Superior temporal gyrus (tissue), 1 donor: ENCODE results near the gene ERICH6B.

Experiments used
- DNase-seq: peaks from one replicate; pipeline ENCODE4 v3.0.0-alpha.2; 2016; ENCODE audit errors: extremely low spot score

ERICH6B gene

DNA sequence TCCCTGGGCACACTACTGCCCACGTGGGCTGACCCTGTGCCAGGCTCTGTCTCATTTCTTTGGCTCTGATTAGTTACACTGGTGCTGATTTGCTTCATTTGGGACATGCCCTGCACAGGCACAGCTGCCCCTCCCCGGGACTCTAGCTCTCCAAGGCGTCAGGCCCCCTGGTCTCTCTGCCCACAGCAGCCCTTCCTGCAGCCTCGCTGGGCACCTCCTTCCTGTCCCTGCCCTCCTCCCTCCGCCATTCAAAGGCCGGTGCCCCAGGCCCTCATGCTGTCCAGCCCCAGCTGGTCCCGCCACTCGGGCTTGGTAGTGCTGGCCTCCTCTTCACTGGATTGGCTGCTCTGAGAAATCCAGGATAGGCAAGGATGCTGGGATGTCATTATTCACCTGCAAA is 73.1 kb downstream of the ERICH6B start:
- DNase-seq: no peak

DNA sequence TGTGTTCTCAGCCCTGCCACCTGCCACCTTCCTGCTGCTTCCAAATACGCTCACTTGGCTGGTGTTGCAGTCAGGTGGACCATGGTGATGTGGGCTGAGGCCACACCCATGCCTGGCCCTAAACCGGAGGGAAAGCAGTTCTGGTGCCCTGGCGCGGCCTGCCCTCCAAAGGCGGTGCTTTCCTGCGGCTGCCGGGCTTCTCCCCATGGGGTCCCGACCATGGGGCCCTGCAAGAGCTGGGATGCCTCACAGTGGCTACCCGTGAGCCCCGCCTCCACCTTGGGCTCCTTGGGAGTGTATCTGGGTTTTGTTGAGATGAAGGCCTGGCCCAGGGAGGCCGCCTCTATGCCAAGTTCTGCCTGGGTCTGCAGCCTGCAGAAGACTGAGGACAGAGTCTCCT is 73.7 kb downstream of the ERICH6B start:
- DNase-seq: no peak

DNA sequence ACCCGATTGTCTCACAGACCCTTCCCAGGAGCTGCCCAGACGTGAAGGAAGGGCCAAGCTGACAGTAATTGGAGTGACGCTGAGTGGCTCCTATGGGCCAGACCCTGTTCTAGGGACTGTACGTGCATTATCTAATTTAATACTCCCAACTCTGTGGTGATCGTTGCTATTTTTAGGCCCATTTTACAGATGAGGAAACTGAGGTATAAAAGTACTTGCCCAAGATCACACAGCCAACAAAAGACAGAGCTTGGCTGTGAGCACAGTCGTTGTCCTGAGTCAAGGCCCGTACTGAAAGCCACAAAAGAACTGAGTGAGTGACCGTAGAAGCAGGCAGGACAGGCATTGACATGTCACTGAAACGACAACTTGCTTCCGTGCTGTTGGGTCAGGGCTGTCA is 74.7 kb downstream of the ERICH6B start:
- DNase-seq: no peak

DNA sequence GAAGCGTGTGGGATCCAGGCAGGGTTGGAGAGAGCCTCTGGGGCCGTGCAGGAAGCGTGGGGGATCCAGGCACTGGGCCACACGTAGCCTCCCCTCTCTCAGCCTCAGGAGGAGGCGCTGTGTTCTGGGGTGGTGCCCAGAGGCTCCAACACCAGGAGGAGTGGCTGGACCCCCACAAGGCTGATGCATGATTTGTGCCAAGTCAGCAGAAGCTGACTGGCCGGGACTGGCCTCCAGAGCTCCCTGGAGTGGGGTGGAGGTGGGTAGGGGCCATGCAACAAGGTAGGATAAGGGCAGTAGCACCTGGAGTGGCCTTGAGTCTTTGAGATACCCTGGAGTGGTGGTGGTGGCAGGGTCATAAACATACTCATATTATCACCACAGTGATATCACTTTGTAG is 75.3 kb downstream of the ERICH6B start:
- no peak for DNase-seq

DNA sequence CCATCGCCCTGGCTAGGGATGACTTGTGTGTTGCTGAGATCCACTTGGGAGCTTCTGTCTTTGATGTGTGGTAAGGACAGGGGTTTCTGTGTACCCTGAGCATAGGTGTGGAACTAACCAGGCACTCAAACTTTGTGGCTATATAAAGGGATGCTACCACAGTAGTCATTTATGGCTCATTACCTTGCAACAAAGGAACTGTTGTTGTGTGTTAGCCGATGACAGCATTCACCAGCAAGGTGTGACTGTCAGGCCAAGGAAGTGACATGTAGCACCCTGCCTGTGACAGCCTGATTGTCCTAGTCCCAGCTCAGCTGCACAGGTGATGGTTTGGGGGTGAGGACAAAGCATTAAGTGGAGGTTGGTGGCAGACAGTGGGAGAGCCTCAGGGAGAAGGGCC is 77.2 kb downstream of the ERICH6B start:
- DNase-seq: no peak

DNA sequence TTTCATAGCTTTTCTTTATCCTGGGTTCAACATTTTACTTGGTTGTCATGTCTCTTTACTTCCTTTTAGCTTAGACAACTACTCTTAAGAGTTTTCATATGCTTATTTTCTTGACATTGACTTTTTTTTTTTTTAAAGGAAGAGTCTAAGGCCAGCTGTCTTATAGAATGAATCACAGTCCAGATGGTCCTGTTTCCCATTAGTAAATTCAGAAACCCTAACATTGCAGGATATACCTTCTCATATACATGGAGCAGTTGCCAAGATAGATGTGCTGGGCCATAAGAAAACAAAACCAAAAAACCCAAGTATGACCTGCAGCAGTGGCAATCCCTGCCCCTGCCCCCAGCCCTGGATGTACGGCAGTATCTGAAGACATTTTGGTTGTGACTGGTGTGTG is 78.0 kb downstream of the ERICH6B start:
- no peak for DNase-seq

DNA sequence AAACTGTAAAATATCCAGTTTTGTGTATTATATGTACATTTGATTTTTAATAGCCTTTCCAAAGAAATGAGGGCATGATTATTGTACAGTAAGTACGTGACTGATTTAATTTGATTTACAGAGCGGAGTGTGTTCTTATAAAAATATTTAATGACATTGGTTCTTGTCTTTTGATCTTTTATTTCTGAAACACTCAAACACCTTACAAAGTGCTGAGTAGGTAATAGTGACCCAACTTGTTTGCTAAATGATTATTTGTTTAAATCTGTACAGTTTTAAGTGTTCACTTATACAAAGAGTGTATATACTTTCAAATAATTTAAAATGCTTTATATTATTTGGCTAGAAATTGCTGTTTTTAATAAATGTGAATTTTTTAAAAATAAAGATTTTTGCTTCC is 79.3 kb downstream of the ERICH6B start:
- DNase-seq: no peak

DNA sequence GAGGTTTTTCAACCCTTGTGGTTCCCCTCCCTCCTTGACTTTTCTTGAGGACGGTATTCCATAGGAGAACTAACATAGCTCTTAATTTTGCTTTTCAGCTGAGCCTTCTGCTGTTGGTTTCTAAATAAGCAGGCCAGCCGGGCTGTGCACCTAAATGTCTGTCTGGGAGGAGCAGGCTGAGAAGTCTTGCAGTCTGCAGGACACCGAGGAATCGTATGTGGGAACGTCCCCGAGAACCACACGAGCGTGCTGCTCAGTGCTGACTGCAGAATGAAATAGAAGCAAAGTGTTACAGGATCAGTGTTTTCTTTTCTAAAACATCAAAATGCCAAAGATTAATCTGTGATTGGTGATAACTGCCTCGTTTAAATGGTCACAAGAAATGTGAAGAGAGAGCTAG is 80.9 kb downstream of the ERICH6B start:
- no peak for DNase-seq

DNA sequence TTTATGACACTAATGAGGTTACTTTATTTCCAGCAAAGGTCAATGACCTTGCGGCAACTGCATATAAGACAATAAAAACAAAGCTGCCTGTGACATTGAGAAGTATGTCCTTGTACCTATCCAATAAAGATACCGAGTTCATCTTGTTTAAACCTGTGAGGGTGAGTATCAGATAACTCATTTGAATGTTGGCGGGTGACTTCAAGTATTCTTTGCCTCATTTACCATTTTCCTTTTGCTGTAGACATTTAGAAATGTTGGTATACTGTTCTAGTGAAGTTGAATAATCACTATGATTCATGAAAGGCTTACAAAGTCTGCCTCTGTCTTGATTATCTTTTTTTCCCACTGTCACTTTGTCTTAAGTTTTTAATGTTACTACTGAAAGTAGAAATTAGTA is 85.8 kb downstream of the ERICH6B start:
- DNase-seq: no peak

DNA sequence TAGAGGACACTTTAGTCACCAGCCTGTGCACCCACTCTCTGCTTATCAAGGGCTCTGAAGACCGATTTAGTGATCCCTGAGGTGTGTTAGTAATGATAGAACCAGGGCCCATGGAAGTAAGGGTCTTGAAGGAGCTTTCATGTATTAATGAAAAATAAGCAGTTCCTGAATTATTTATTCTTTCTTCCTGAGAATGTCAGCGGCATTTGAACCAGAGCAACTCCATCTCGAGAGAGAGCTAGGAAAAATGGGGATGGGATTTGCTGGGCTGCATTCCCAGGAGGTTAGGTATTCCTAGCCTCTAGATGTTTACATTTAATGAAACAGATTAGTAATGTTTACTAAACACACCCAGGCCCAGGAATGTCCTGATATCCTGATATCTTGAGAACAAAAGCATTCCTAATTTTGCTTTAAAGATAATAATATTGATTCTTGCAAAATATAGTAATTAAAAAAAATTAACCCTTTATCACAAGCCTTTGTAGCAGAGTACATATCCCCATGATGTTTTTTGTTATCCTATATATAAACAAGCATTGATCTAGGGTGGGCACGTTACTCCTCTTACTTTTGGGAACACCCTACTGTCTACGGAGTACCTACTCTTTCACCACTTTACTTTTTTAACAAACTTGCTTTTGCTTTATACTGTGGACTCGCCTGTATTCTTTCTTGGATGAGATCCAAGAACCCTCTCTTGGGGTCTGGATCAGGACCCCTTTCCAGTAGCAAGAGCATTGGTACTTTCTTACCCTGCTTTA is 87.7 kb downstream of the ERICH6B start:
- no peak for DNase-seq

DNA sequence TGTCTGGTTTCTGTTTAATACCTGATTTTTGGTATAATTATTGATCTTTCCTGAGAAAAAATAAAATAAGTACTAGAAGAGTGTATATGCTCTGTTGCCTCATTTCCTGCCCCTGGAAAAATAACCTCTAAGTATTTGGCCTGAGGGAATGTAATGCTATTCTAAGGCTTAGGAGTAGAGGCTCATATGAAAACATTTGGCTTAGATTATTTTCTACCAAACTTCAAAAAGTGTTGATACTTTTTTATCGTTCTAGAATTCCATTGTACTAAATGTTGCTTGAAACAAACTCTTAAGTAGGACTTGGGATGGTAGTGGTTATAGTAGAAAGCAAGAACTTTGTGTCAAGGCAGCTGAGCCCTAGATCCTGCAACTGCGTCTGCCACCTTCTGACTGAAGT is 93.0 kb downstream of the ERICH6B start:
- no peak for DNase-seq

DNA sequence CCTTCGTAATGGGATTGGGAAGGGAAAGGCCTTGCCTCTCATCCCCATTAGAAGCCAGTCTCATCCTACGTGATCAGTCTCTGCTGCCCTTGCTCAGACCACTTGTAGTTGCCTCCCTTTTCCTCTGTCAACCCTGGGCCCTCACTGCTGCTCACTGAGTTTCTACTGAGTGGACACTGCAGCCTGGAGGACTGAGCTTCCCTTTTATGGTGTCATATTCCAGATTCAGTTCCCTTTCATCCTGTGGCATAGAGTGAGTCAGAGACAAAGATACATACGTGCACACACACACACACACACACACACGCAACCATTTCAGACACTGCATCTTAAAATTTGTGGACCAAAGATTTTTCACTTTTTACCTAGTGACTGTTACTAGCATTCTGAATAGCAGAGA is 94.2 kb downstream of the ERICH6B start:
- no peak for DNase-seq

DNA sequence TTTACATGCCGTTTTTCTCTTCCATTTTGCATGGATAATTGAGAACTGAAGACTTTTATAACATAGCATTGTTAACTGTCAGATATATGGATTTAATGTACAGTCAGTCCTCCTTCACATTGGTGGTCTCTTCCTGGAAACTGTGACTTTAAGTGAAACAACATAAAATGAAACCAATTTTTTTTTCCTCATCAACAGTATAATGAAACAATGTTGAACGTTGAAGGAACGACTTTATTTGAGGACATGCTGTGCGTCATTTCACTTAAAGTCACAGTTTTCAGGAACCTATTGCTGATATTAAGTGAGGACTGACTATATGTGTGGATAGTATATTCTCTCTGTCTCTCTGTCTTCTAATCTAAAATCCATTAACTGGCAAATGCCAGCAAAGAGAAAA is 96.0 kb downstream of the ERICH6B start:
- DNase-seq: no peak

DNA sequence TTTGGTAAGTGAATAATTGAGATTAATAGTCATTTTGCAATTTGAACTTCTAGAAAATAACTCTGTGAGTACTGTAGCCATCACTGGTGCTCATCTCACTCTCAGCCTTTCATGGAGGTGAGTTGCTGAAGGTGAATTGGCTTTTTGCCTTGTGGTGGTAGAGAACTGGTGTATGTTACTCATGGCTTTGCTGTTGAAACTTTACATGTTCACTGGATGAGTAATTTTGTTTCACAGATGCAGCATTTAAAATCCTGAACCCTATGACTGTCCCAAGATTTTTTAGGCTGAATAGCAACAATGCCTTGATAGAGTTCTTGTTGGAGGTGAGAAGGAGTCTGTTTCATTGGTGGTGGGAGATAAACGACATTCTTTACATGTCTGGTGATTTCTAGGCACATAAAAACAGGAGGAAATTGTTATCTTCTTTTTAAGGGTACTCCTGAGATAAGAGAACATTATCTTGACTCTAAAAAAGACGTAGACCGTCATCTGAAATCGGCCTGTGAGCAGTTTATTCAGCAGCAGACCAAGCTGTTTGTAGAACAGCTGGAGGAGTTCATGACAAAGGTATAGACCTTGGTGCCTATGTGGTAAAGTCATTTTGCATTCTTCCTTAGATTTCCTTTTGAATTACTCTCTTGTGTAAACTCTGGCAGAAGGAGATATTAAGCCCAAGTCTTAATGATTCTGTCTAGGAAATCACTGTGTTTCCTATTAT is 96.9 kb downstream of the ERICH6B start:
- DNase-seq: no peak

DNA sequence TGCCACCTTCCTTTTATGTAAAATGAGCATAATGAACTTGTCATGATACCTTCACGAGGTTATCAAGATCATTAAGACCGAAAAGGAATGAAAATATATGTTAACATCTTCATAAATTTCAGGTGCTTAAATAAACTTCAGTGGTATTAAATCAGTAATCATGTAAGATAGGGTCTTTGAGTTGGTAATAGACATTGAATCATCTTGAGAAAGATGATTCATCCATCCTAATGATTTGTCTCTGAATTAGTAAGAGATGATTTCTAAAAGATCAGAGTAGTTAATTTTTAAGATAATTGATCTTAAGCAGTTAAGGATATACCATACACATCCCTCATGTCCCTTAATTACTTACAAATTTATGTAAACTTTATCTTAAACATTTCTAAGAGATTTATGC is 98.8 kb downstream of the ERICH6B start:
- DNase-seq: no peak

DNA sequence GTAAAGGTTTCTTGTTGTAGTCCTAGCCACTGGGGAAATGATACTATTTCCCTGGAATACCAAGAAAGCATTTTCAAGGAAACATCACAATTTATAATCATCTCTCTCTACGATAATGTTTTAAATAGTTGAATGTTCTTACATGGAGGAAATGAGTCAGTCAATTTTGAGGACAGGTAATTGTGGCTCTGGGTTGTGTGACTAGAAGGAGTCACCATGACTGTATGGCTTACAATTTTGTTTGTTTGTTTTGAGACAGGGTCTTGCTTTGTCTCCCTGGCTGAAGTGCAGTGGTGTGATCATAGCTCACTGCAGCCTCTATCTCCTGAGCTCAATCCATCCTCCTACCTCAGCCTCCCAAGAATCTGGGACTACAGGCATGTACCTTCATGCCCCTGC is 103.4 kb downstream of the ERICH6B start:
- no peak for DNase-seq

DNA sequence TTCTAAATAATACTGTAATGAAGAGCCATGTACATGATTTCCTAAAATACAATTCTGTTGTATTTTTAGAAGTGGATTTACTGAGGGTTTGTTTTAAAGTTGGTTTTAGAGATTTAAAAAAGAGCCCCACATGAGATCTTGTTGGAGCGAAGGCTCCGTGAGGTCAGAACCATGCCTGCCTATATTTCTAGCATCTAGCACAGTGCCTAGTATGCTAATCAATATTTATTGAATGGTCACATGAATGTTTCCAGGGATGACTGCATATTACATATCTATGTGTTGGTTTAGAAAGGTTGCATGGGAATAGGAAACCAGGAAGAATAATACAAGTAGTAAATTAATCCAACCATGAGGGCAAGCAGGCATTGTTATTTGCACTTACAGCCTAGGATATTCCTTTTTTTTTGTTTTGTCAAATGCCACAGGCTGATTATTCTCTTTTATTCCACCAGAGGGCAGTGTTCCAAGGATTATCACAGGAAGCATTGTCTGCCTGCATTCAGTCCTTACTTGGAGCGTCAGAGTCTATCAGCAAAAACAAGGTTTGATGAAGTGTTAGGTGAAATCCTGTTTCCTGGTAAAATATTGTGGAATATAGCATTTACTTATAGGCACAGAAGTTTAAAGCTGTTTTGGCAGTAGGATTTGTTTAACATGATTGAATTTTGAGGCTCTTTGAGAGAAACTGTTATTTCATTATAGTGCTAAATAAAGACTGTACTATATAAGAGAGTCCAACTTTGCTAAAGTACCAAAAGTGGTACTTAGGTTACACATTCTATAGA is 104.0 kb downstream of the ERICH6B start:
- peak; percentile 93 for DNase-seq

DNA sequence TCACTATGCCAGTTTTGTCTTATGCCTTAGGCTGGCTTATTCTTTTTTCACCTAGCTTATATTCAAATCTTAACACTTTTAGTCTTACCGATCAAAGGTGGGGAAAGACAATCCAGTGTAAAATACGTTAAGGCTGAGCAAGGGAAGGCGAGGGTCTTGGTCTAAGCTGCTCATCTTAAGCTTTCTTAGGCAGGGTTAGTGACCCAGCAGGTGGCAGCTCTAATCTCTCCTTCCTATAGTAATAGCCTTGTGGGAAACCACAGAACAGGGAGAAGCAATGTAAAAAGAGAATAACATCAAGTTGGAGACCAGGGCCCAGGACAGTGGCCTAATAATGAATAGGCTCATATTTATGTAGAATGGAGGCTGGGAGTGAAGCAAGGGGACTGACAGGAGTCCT is 104.9 kb downstream of the ERICH6B start:
- DNase-seq: no peak

DNA sequence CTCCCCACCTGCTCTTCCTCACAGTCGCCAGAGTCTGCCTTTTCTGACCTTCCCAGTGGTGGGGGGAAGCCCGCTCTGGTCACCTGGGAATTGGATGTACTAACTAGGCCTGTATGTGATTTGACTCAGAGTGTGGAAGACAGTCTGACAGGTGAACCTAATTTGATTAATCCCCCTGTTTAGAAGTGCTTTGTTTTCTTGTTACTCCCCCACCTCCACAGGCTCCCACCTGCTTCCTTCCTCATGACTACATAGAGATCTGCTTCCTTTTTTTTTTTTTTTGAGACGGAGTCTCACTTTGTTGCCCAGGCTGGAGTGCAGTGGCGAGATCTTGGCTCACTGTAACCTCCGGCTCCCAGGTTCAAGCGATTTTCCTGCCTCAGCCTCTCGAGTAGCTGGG is 106.8 kb downstream of the ERICH6B start:
- no peak for DNase-seq

DNA sequence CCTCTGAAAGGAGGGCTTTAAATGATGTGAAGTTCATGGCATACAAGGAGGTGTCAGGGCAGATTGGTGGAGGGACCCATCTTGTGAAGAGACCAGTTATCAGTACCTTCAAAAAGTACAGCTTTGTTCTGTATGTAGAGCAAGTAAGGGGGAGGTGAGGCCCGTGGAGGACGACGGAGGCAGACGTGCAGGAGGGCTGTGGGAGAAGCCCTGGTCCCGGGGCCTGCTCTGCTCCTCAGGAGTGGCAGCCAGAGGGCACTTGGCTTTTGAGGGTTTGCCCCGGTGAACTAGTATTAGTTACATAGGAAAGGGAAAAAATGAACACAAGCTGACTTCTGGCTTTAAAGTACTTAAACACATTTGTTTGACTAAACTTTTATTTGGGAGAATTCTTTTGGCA is 108.7 kb downstream of the ERICH6B start:
- no peak for DNase-seq

DNA sequence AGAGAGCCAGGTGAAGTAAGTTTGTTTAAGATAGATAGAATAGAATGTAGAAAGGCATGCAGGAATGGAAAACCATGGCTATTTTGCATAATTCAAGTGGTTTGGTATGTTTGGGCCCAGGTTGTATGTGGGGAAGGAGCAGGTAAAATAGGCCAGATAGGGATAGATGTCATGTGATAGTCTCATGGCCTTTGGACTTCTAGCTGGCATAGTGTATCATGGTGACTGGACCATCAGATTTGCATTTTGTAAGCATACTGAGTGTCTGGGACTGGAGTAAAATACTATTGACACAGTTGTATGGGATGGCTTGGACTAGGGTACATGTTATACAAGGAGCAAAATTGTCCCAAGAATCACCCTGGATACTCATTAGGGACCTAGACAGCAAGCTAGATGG is 111.9 kb downstream of the ERICH6B start:
- DNase-seq: no peak

DNA sequence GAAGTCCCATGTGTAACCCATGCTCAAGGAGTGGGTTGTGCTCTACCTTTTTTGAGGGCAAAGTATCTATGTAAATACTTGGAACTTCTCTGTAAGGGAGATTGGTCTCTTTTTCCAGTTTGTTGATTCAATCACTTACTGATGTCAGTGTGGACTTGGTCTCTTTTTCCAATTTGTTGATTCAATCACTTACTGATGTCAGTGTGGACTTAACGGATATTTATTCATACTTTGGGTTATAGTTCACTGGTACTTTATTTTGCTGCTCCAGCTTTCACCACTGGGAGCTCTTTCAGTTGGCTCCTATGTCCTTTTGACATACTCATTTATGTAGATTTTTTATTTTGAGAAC is 114.4 kb downstream of the ERICH6B start:
- no peak for DNase-seq
